Skeletal muscle cell (primary cell): ENCODE results near the gene CDX1.

Experiments used
- DNase-seq: peaks from one replicate; pipeline ENCODE4 v3.0.0-alpha.2; 2010; ENCODE audit warnings: low read depth
- H3K4me3 ChIP-seq: 2 replicates; pipeline ENCODE4 v1.5.1; 2011; ENCODE audit warnings: low read depth, mild to moderate bottlenecking, control low read depth, low read length, moderate library complexity

Gene CDX1

GRCh38 chr5:150143350-150144245, 23.0 kb upstream of the CDX1 start:
- peak; percentile 95 for DNase-seq
- peak overlapping the region; percentile 17 for H3K4me3 ChIP-seq

- peak; percentile 94 for DNase-seq
- peak overlapping the region; percentile 17 for H3K4me3 ChIP-seq
Observed at GRCh38 chr5:150144246-150144801, 22.3 kb upstream of the CDX1 start.

- no peak for DNase-seq
- H3K4me3 ChIP-seq = no peak overlapping the region
Observed at GRCh38 chr5:150144879-150145278, 21.7 kb upstream of the CDX1 start.

- no peak overlapping the region for H3K4me3 ChIP-seq
- no peak for DNase-seq
Observed at GRCh38 chr5:150146235-150146634, 20.3 kb upstream of the CDX1 start.

GRCh38 chr5:150146862-150147601, 19.5 kb upstream of the CDX1 start:
- no peak for DNase-seq
- H3K4me3 ChIP-seq = no peak overlapping the region

GRCh38 chr5:150147670-150148069, 18.9 kb upstream of the CDX1 start:
- no peak overlapping the region for H3K4me3 ChIP-seq
- DNase-seq = no peak

- H3K4me3 ChIP-seq = no peak overlapping the region
- no peak for DNase-seq
Observed at GRCh38 chr5:150148117-150148927, 18.3 kb upstream of the CDX1 start.

- no peak for DNase-seq
- H3K4me3 ChIP-seq = no peak overlapping the region
Observed at GRCh38 chr5:150149618-150150017, 17.0 kb upstream of the CDX1 start.

- H3K4me3 ChIP-seq = peak overlapping the region; percentile 78
- DNase-seq = no peak
Observed at GRCh38 chr5:150152636-150153462, 13.7 kb upstream of the CDX1 start.

GRCh38 chr5:150153483-150153882, 13.1 kb upstream of the CDX1 start:
- DNase-seq = no peak
- peak overlapping the region; percentile 78 for H3K4me3 ChIP-seq

GRCh38 chr5:150153957-150154617, 12.5 kb upstream of the CDX1 start:
- no peak for DNase-seq

GRCh38 chr5:150154618-150155128, 11.9 kb upstream of the CDX1 start:
- no peak for DNase-seq
- peak overlapping the region; percentile 78 for H3K4me3 ChIP-seq

More at GRCh38 chr5:150153957-150154617, 12.5 kb upstream of the CDX1 start:
- peak overlapping the region; percentile 78 for H3K4me3 ChIP-seq

GRCh38 chr5:150155258-150156026, 11.1 kb upstream of the CDX1 start, which contains the start of gene PDGFRB:
Gene PDGFRB, minus strand, starts transcription at chr5:150155845. Its CDS starts 18,798 bp downstream, at chr5:150137047.
- DNase-seq = peak; percentile 83

GRCh38 chr5:150156027-150156368, 10.6 kb upstream of the CDX1 start:
- no peak for DNase-seq
- peak overlapping the region; percentile 78 for H3K4me3 ChIP-seq

More at GRCh38 chr5:150155258-150156026, 11.1 kb upstream of the CDX1 start, which contains the start of gene PDGFRB:
- peak within 1 kb of the TSS; percentile 78 for H3K4me3 ChIP-seq

GRCh38 chr5:150156540-150156939, 10.0 kb upstream of the CDX1 start:
- no peak overlapping the region for H3K4me3 ChIP-seq
- no peak for DNase-seq

GRCh38 chr5:150157168-150157567, 9.4 kb upstream of the CDX1 start:
- DNase-seq = no peak
- H3K4me3 ChIP-seq = no peak overlapping the region
